ENCODE measurements around the gene NDOR1.

Gene NDOR1

GRCh38 chr9:137163365-137163715 is 42.2 kb upstream of the NDOR1 start:
- Histone ChIP-seq H3K4me1 (ENCODE audit: control insufficient read depth, insufficient read depth, low read length) (peaks cover 15% of the 10 kb centered on the region), H3K36me3 (ENCODE audit: control insufficient read depth, insufficient read depth, low read length) (no peaks in the 10 kb centered on the region), H3K9me3 (ENCODE audit: control insufficient read depth, low read length) (no peaks in the 10 kb centered on the region), H3K9ac (ENCODE audit: low read length) (no peak overlapping the region), H3K4me3 (ENCODE audit: low read length) (no peak overlapping the region), H3K27me3 (ENCODE audit: control insufficient read depth, insufficient read depth, low read length) (peaks cover 93% of the 10 kb centered on the region)

- Histone ChIP-seq H3K9ac (ENCODE audit: low read length) (no peak overlapping the region), H3K9me3 (ENCODE audit: control insufficient read depth, low read length) (no peaks in the 10 kb centered on the region), H3K4me1 (ENCODE audit: control insufficient read depth, insufficient read depth, low read length) (peaks cover 15% of the 10 kb centered on the region), H3K36me3 (ENCODE audit: control insufficient read depth, insufficient read depth, low read length) (no peaks in the 10 kb centered on the region), H3K27me3 (ENCODE audit: control insufficient read depth, insufficient read depth, low read length) (peaks cover 88% of the 10 kb centered on the region), H3K4me3 (ENCODE audit: low read length) (no peak overlapping the region)
These were observed 41.7 kb upstream of the NDOR1 start for GRCh38 chr9:137163805-137164204.

- Histone ChIP-seq H3K27me3 (ENCODE audit: control insufficient read depth, insufficient read depth, low read length) (peaks cover 85% of the 10 kb centered on the region), H3K9ac (ENCODE audit: low read length) (no peak overlapping the region), H3K9me3 (ENCODE audit: control insufficient read depth, low read length) (no peaks in the 10 kb centered on the region), H3K36me3 (ENCODE audit: control insufficient read depth, insufficient read depth, low read length) (no peaks in the 10 kb centered on the region), H3K4me1 (ENCODE audit: control insufficient read depth, insufficient read depth, low read length) (peaks cover 22% of the 10 kb centered on the region), H3K4me3 (ENCODE audit: low read length) (no peak overlapping the region)
These were observed 40.9 kb upstream of the NDOR1 start for GRCh38 chr9:137164370-137165249.

GRCh38 chr9:137165250-137165836 is 40.2 kb upstream of the NDOR1 start:
- Histone ChIP-seq H3K9ac (ENCODE audit: low read length) (no peak overlapping the region), H3K4me3 (ENCODE audit: low read length) (no peak overlapping the region), H3K36me3 (ENCODE audit: control insufficient read depth, insufficient read depth, low read length) (no peaks in the 10 kb centered on the region), H3K4me1 (ENCODE audit: control insufficient read depth, insufficient read depth, low read length) (peaks cover 30% of the 10 kb centered on the region), H3K9me3 (ENCODE audit: control insufficient read depth, low read length) (no peaks in the 10 kb centered on the region), H3K27me3 (ENCODE audit: control insufficient read depth, insufficient read depth, low read length) (peaks cover 84% of the 10 kb centered on the region)

GRCh38 chr9:137166380-137167229 is 38.9 kb upstream of the NDOR1 start:
- Histone ChIP-seq H3K36me3 (ENCODE audit: control insufficient read depth, insufficient read depth, low read length) (no peaks in the 10 kb centered on the region), H3K4me3 (ENCODE audit: low read length) (no peak overlapping the region), H3K4me1 (ENCODE audit: control insufficient read depth, insufficient read depth, low read length) (peaks cover 31% of the 10 kb centered on the region), H3K27me3 (ENCODE audit: control insufficient read depth, insufficient read depth, low read length) (peaks cover 86% of the 10 kb centered on the region), H3K9me3 (ENCODE audit: control insufficient read depth, low read length) (no peaks in the 10 kb centered on the region), H3K9ac (ENCODE audit: low read length) (no peak overlapping the region)

GRCh38 chr9:137167277-137167746 is 38.2 kb upstream of the NDOR1 start:
- peaks cover 86% of the 10 kb centered on the region for H3K27me3 ChIP-seq (ENCODE audit: control insufficient read depth, insufficient read depth, low read length)

GRCh38 chr9:137167747-137168572 is 37.5 kb upstream of the NDOR1 start:
- Histone ChIP-seq H3K9ac (ENCODE audit: low read length) (no peak overlapping the region), H3K4me3 (ENCODE audit: low read length) (no peak overlapping the region), H3K9me3 (ENCODE audit: control insufficient read depth, low read length) (no peaks in the 10 kb centered on the region), H3K27me3 (ENCODE audit: control insufficient read depth, insufficient read depth, low read length) (peaks cover 86% of the 10 kb centered on the region), H3K36me3 (ENCODE audit: control insufficient read depth, insufficient read depth, low read length) (no peaks in the 10 kb centered on the region), H3K4me1 (ENCODE audit: control insufficient read depth, insufficient read depth, low read length) (peaks cover 33% of the 10 kb centered on the region)

More at GRCh38 chr9:137167277-137167746, 38.2 kb upstream of the NDOR1 start:
- Histone ChIP-seq H3K9me3 (ENCODE audit: control insufficient read depth, low read length) (no peaks in the 10 kb centered on the region), H3K9ac (ENCODE audit: low read length) (no peak overlapping the region), H3K36me3 (ENCODE audit: control insufficient read depth, insufficient read depth, low read length) (no peaks in the 10 kb centered on the region), H3K4me1 (ENCODE audit: control insufficient read depth, insufficient read depth, low read length) (peaks cover 32% of the 10 kb centered on the region), H3K4me3 (ENCODE audit: low read length) (no peak overlapping the region)

GRCh38 chr9:137168573-137168903 is 37.0 kb upstream of the NDOR1 start:
- peaks cover 89% of the 10 kb centered on the region for H3K27me3 ChIP-seq (ENCODE audit: control insufficient read depth, insufficient read depth, low read length)
- peaks cover 33% of the 10 kb centered on the region for H3K4me1 ChIP-seq (ENCODE audit: control insufficient read depth, insufficient read depth, low read length)
- no peak overlapping the region for H3K9ac ChIP-seq (ENCODE audit: low read length)
- no peak overlapping the region for H3K4me3 ChIP-seq (ENCODE audit: low read length)
- no peaks in the 10 kb centered on the region for H3K9me3 ChIP-seq (ENCODE audit: control insufficient read depth, low read length)
- H3K36me3 ChIP-seq (ENCODE audit: control insufficient read depth, insufficient read depth, low read length) = no peaks in the 10 kb centered on the region

- Histone ChIP-seq H3K4me3 (ENCODE audit: low read length) (no peak overlapping the region), H3K4me1 (ENCODE audit: control insufficient read depth, insufficient read depth, low read length) (peaks cover 34% of the 10 kb centered on the region), H3K9me3 (ENCODE audit: control insufficient read depth, low read length) (no peaks in the 10 kb centered on the region), H3K27me3 (ENCODE audit: control insufficient read depth, insufficient read depth, low read length) (peaks cover 89% of the 10 kb centered on the region), H3K36me3 (ENCODE audit: control insufficient read depth, insufficient read depth, low read length) (no peaks in the 10 kb centered on the region), H3K9ac (ENCODE audit: low read length) (no peak overlapping the region)
These were observed 36.3 kb upstream of the NDOR1 start for GRCh38 chr9:137168904-137169856.

- Histone ChIP-seq H3K4me3 (ENCODE audit: low read length) (no peak within 1 kb of the TSS), H3K9me3 (ENCODE audit: control insufficient read depth, low read length) (no peaks in the 10 kb centered on the region), H3K36me3 (ENCODE audit: control insufficient read depth, insufficient read depth, low read length) (no peaks in the 10 kb centered on the region), H3K27me3 (ENCODE audit: control insufficient read depth, insufficient read depth, low read length) (peaks cover 87% of the 10 kb centered on the region), H3K4me1 (ENCODE audit: control insufficient read depth, insufficient read depth, low read length) (peaks cover 35% of the 10 kb centered on the region), H3K9ac (ENCODE audit: low read length) (no peak within 1 kb of the TSS)
These were observed 35.6 kb upstream of the NDOR1 start, which contains the start of gene LRRC26 for GRCh38 chr9:137169896-137170358. Gene LRRC26, minus strand, starts transcription at chr9:137170051. Its CDS starts 108 bp downstream, at chr9:137169943.
